Measurements from ENCODE around the gene PIWIL1. TPM values are rescaled to one million over a fixed set of nuclear protein-coding genes. Genes with fewer than 3 reads are reported as not detected.

PIWIL1 gene
- total and polyA plus RNA-seq, 2 of the 4 experiments (the other 2 are of a cell fraction) = not detected

- TF ChIP-seq MAFK (IDR thresholded peaks at IDR 0.05; ENCODE audit: low read depth, low read length) = no peak
- no peak for TF ChIP-seq CTCF (conservative IDR thresholded peaks at IDR 0.05; ENCODE audit: low read depth, low read length)
- no peak for TF ChIP-seq NFE2L2 (IDR thresholded peaks at IDR 0.05; ENCODE audit: low read depth, low read length)
These were observed 45.1 kb downstream of the PIWIL1 start (continued) for GRCh38 chr12:130382818-130383217.

- H3K9ac ChIP-seq (ENCODE audit: low read depth, low read length) = no peak overlapping the region
- no peaks in the 10 kb centered on the region for H3K9me1 ChIP-seq (ENCODE audit: insufficient read depth, low read length)
- no CpG with 5 or more reads among the region's 3 CpGs for WGBS, 2 experiments (ENCODE audit: extremely low coverage in 2 of 2, insufficient read length in 1 of 2)
- H3K4me3 ChIP-seq (ENCODE audit: insufficient read depth, low read depth, low read length) = no peak overlapping the region
- no peak overlapping the region for H3K56ac ChIP-seq (ENCODE audit: extremely low read depth, insufficient read depth, low read length)
- H2BK120ac ChIP-seq (ENCODE audit: low read depth, low read length) = no peak overlapping the region
- H3K4me1 ChIP-seq (ENCODE audit: control insufficient read depth, insufficient read depth, low read length) = no peaks in the 10 kb centered on the region
- no peaks in the 10 kb centered on the region for H4K20me1 ChIP-seq (ENCODE audit: insufficient read depth, low read length)
- H2BK15ac ChIP-seq (ENCODE audit: low read depth, low read length) = no peak overlapping the region
- H3K4ac ChIP-seq (ENCODE audit: low read depth, low read length) = no peak overlapping the region
- DNase-seq (no peak), ATAC-seq (ENCODE audit: low read depth) (no peak)
- TF ChIP-seq RFX5 (IDR thresholded peaks at IDR 0.05; ENCODE audit: low read depth, low read length) (no peak), BHLHE40 (IDR thresholded peaks at IDR 0.05; ENCODE audit: low read depth, low read length) (no peak), USF2 (IDR thresholded peaks at IDR 0.05; ENCODE audit: low read depth, low read length) (no peak), MAZ (IDR thresholded peaks at IDR 0.05; ENCODE audit: borderline replicate concordance, low read depth, low read length) (no peak), RCOR1 (IDR thresholded peaks at IDR 0.05; ENCODE audit: insufficient replicate concordance, low read length) (no peak), RAD21 (IDR thresholded peaks at IDR 0.05; ENCODE audit: low read length) (no peak), FOS (IDR thresholded peaks at IDR 0.05; ENCODE audit: low read depth, low read length) (no peak), CHD1 (IDR thresholded peaks at IDR 0.05; ENCODE audit: low read depth, low read length) (no peak), MXI1 (IDR thresholded peaks at IDR 0.05; ENCODE audit: borderline replicate concordance, low read depth, low read length) (no peak), ELK1 (IDR thresholded peaks at IDR 0.05; ENCODE audit: borderline replicate concordance, low read depth, low read length) (no peak), CEBPB (IDR thresholded peaks at IDR 0.05; ENCODE audit: low read depth, low read length) (no peak), NFE2L2 (IDR thresholded peaks at IDR 0.05; ENCODE audit: low read depth, low read length) (no peak)
- H2BK5ac ChIP-seq (ENCODE audit: low read depth, low read length, poor library complexity, severe bottlenecking) = no peak overlapping the region
- H2AK9ac ChIP-seq (replicated peaks; ENCODE audit: low read depth, low read length, poor library complexity) = no peak overlapping the region
- dilution Hi-C loops (cut with HindIII; ENCODE audit: low sequenced_read_pairs, unreplicated experiment) = no loop called here
- no peak overlapping the region for H3K27ac ChIP-seq (ENCODE audit: insufficient read depth, low read length)
- no peak overlapping the region for H4K5ac ChIP-seq (ENCODE audit: low read depth, low read length)
- no peaks in the 10 kb centered on the region for H3K36me3 ChIP-seq (ENCODE audit: control insufficient read depth, insufficient read depth, low read length)
- H4K8ac ChIP-seq (ENCODE audit: low read depth in 2 of 2, low read length in 2 of 2) = no peak overlapping the region
- no peak overlapping the region for H2AK5ac ChIP-seq (ENCODE audit: low read depth, low read length)
- peaks cover 8% of the 10 kb centered on the region for H3K9me3 ChIP-seq (ENCODE audit: control insufficient read depth, insufficient read depth, low read length)
- POLR2A ChIA-PET (ENCODE audit: unreplicated experiment) = no interaction called here
- H3K27me3 ChIP-seq (ENCODE audit: control insufficient read depth, insufficient read depth, low read length) = no peaks in the 10 kb centered on the region
- CTCF ChIA-PET = no interaction called here
- no peak overlapping the region for H3K14ac ChIP-seq (replicated peaks; ENCODE audit: low read depth, low read length)
- no peak overlapping the region for H2BK20ac ChIP-seq (ENCODE audit: low read depth, low read length)
- H2AFZ ChIP-seq (replicated peaks; ENCODE audit: low read length, poor library complexity) = no peak overlapping the region
- no peak overlapping the region for H3K4me2 ChIP-seq (ENCODE audit: low read depth, low read length)
- in situ Hi-C loops (cut with MboI; ENCODE audit: low sequenced_read_pairs) = no loop called here
- intact Hi-C loops (cut with micrococcal nuclease) = no loop called here
- H3K23ac ChIP-seq (ENCODE audit: low read depth, low read length) = no peak overlapping the region
- no peaks in the 10 kb centered on the region for H3K79me1 ChIP-seq (ENCODE audit: low read depth in 1 of 2, low read length in 2 of 2)
- H4K91ac ChIP-seq (ENCODE audit: insufficient read depth, low read depth, low read length) = no peak overlapping the region
- no TSS peak for BruUV-seq (replicated peaks)
- H3K18ac ChIP-seq (ENCODE audit: low read depth, low read length) = no peak overlapping the region
These were observed 46.5 kb downstream of the PIWIL1 start for GRCh38 chr12:130384234-130384633.

All from IMR-90 (cell line).